OCI-LY7 (cell line): Measurements from ENCODE around the gene RBM38. TPM values are rescaled to one million over a fixed set of nuclear protein-coding genes. Genes with fewer than 3 reads are reported as not detected.
A peak's percentile ranks its signal among the peaks of the same experiment; 100 is the strongest.

ENCODE experiments used
- BruUV-seq: library from RNA; stranded (reverse); fragments of 400-500 nt; replicated peaks from 2 replicates; lab custom pipeline; 2021; lab: Mats Ljungman, UMichigan
- CTCF ChIA-PET: fragments of 300-600 bp; sonication (Branson Sonifier 250); formaldehyde crosslinking; loops from one replicate; lab custom pipeline; 2022; ENCODE audit warnings: antibody characterized with exemption; ENCODE audit not compliant: unreplicated experiment; lab: Charles Lee
- POLR2A ChIA-PET: fragments of 300-600 bp; sonication (Branson Sonifier 250); formaldehyde crosslinking; loops from one replicate; lab custom pipeline; 2022; ENCODE audit warnings: antibody characterized with exemption; lab: Charles Lee
- DNase-seq: peaks from one replicate; pipeline ENCODE4 v3.0.0-alpha.2; 2015; ENCODE audit warnings: low spot score
- H2AFZ ChIP-seq: fragments of 200-600 bp; sonication (generic), shearing (Covaris generic); 2 replicates; pipeline ENCODE4 v1.6.1; 2014; ENCODE audit warnings: mild to moderate bottlenecking, antibody characterized with exemption, low read length, moderate library complexity
- H3K27ac ChIP-seq: fragments of 200-600 bp; sonication (generic); 2 replicates; pipeline ENCODE4 v1.5.1; 2014; ENCODE audit warnings: mixed run types, low read depth, mild to moderate bottlenecking, moderate library complexity, low read length, inconsistent platforms; ENCODE audit not compliant: poor library complexity, severe bottlenecking
- H3K36me3 ChIP-seq: fragments of 200-600 bp; sonication (generic); 2 replicates; pipeline ENCODE4 v1.6.1; 2014; ENCODE audit warnings: mild to moderate bottlenecking, antibody characterized with exemption, low read length, moderate library complexity, mixed read lengths; ENCODE audit not compliant: insufficient read depth
- H3K4me1 ChIP-seq: fragments of 200-600 bp; sonication (generic); 2 replicates; pipeline ENCODE4 v1.5.1; 2014; ENCODE audit warnings: mild to moderate bottlenecking, low read length; ENCODE audit not compliant: insufficient read depth, poor library complexity, severe bottlenecking
- H3K4me2 ChIP-seq: fragments of 200-600 bp; sonication (generic); 2 replicates; pipeline ENCODE4 v1.6.1; 2014; ENCODE audit warnings: mild to moderate bottlenecking, low read length
- H3K4me3 ChIP-seq: fragments of 200-600 bp; sonication (generic); 2 replicates; pipeline ENCODE4 v1.5.1; 2014; ENCODE audit warnings: mild to moderate bottlenecking, low read depth, low read length; ENCODE audit not compliant: poor library complexity, severe bottlenecking
- H3K79me2 ChIP-seq: fragments of 200-600 bp; sonication (generic); 2 replicates; pipeline ENCODE4 v1.6.1; 2016; ENCODE audit warnings: low read depth, mild to moderate bottlenecking, low read length, moderate library complexity, mixed read lengths; ENCODE audit not compliant: insufficient read depth
- H3K9me2 ChIP-seq: fragments of 200-600 bp; sonication (generic); 2 replicates; pipeline ENCODE4 v1.6.1; 2016; ENCODE audit warnings: mild to moderate bottlenecking, low read length, mixed read lengths; ENCODE audit not compliant: insufficient read depth
- H3K9me3 ChIP-seq: fragments of 200-600 bp; sonication (generic); 2 replicates; pipeline ENCODE4 v1.6.1; 2014; ENCODE audit warnings: mild to moderate bottlenecking, mixed run types, low read length, mixed read lengths
- H4K20me1 ChIP-seq: fragments of 200-600 bp; sonication (generic); 2 replicates; pipeline ENCODE4 v1.6.1; 2014; ENCODE audit warnings: mild to moderate bottlenecking, antibody characterized with exemption, low read length, moderate library complexity, mixed read lengths; ENCODE audit not compliant: insufficient read depth
- EZH2phosphoT487 ChIP-seq: fragments of 200-600 bp; sonication (generic); IDR thresholded peaks from 2 replicates; pipeline ENCODE4 v1.6.1; 2018; ENCODE audit warnings: low read depth, borderline replicate concordance, mild to moderate bottlenecking, mixed run types, antibody characterized with exemption, low read length, moderate library complexity, mixed read lengths
- intact Hi-C: fragments of 100-400 bp; cut with micrococcal nuclease; formaldehyde crosslinking; loops from one replicate; pipeline ENCODE4 v1.10.0; 2022; ENCODE audit not compliant: unreplicated experiment
- total RNA-seq, 2 experiments: library from RNA; depleted of rRNA in 1 of 2; stranded (reverse); fragments of >200 nt in 1 of 2; shearing (Covaris generic) in 1 of 2; gene quantifications; 2 replicates each; pipeline ENCODE4 v1.2.3, GENCODE V29; 2014 to 2022
- TF ChIP-seq, protein P1 (sequence below): fragments of 200-600 bp; sonication (generic); conservative IDR thresholded peaks from 2 replicates; pipeline ENCODE4 v1.5.1; 2014; ENCODE audit warnings: mild to moderate bottlenecking, antibody characterized with exemption, low read length, moderate library complexity, mixed read lengths

RBM38 gene
- total RNA-seq, 2 experiments from 2014 or later = 119 to 174 TPM

DNA sequence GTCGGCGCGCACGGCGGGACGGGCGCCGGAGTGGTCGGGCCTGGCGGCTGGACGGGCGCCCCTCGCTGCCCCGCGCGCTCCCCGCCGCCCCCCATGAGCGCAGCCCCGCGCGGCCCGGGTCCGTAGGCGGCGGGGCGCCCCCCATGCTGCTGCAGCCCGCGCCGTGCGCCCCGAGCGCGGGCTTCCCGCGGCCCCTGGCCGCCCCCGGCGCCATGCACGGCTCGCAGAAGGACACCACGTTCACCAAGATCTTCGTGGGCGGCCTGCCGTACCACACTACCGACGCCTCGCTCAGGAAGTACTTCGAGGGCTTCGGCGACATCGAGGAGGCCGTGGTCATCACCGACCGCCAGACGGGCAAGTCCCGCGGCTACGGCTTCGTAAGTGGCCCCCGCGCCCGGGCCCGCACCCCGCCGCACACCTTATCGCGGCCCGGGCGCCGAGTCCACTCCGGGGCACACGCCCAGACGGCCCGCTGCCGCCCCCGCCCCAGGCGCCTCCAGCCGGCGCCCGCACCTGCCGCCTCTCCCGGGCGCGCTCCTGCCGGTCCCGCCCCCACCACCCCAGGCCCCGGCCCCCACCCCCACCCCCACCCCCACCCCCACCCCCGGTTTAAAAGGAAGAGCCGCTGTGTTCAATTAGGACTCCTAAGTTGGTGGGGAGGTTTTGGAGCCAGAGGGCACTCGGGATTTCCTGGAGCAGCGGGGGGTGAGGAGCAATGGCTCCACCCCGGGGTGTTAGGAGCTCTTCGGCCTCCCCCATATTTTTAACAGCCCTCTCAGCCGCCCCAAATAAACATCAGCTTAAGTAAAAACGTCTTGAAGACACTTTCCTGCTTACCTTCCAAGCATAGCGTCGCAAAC lies 474 bp downstream of the RBM38 start:
- ChIA-PET POLR2A (interaction anchor here (0.6 to 2.0 kb wide), 12 partner anchors 8 to 1776 kb away, joined by 3 to 11 read pairs (median 4); no protein-coding TSS in a partner anchor), CTCF (interaction anchor here (0.8 to 1.2 kb wide), 2 partner anchors 42 to 82 kb away, joined by 3 to 4 read pairs; no protein-coding TSS in a partner anchor)
- peak overlapping the region; percentile 91 for H3K4me2 ChIP-seq
- H2AFZ ChIP-seq = no peak overlapping the region
- intact Hi-C loops = loop anchor here (2.0 to 10.0 kb wide), 5 partner anchors 43 to 1773 kb away; partner anchors contain the start of gene ZNF831
- BruUV-seq = no TSS peak
- peaks cover 48% of the 10 kb centered on the region for H3K79me2 ChIP-seq
- peaks cover 67% of the 10 kb centered on the region for H3K4me1 ChIP-seq
- DNase-seq = peak; percentile 60
- H3K9me3 ChIP-seq = no peaks in the 10 kb centered on the region
- TF ChIP-seq EZH2phosphoT487 = no peak
- TF ChIP-seq, protein P1, sequence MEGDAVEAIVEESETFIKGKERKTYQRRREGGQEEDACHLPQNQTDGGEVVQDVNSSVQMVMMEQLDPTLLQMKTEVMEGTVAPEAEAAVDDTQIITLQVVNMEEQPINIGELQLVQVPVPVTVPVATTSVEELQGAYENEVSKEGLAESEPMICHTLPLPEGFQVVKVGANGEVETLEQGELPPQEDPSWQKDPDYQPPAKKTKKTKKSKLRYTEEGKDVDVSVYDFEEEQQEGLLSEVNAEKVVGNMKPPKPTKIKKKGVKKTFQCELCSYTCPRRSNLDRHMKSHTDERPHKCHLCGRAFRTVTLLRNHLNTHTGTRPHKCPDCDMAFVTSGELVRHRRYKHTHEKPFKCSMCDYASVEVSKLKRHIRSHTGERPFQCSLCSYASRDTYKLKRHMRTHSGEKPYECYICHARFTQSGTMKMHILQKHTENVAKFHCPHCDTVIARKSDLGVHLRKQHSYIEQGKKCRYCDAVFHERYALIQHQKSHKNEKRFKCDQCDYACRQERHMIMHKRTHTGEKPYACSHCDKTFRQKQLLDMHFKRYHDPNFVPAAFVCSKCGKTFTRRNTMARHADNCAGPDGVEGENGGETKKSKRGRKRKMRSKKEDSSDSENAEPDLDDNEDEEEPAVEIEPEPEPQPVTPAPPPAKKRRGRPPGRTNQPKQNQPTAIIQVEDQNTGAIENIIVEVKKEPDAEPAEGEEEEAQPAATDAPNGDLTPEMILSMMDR = no peak
- H3K36me3 ChIP-seq = peaks cover 48% of the 10 kb centered on the region
- peaks cover 22% of the 10 kb centered on the region for H4K20me1 ChIP-seq
- peak overlapping the region; percentile 97 for H3K27ac ChIP-seq
- H3K4me3 ChIP-seq = peak overlapping the region; percentile 99
- no peaks in the 10 kb centered on the region for H3K9me2 ChIP-seq

DNA sequence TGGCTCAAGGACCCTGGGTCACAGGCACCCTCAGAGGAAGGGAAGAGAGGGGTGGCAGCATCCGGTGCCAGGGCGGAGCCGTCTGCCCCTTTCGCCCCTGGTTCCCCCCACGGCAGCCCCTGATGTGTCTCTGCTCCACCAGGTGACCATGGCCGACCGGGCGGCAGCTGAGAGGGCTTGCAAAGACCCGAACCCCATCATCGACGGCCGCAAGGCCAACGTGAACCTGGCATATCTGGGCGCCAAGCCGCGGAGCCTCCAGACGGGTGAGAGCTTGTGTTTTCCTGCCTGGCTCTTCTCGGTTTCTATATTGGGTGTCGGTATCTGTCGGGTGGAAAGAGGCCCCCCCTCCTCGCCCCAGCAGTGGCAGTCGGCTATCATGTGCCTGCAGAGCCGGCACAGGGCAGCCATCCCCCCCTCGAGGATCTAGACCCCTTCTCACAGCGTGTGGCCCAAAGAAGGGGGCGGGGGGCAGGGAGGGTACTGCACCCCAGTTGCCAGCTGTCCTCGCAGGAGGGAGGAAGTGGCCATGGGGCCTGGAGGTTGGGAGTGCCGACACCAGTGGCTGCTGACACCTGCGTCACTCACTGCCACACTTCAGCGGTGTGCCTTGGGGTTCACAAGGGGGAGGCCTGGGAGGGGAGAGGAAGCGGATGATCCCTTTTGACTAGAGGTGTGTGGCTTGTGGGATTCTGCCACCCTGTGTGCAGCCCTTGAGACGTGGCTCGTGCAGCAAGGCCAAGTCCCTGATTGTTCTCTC lies 1.5 kb downstream of the RBM38 start:
- Histone ChIP-seq H3K4me1 (peaks cover 77% of the 10 kb centered on the region), H3K36me3 (peaks cover 58% of the 10 kb centered on the region), H3K4me2 (peak overlapping the region; percentile 91), H3K27ac (peak overlapping the region; percentile 97), H3K4me3 (peak overlapping the region; percentile 99), H3K79me2 (peaks cover 58% of the 10 kb centered on the region), H2AFZ (no peak overlapping the region), H3K9me2 (no peaks in the 10 kb centered on the region), H4K20me1 (peaks cover 22% of the 10 kb centered on the region), H3K9me3 (no peaks in the 10 kb centered on the region)
- ChIA-PET POLR2A (interaction anchor here (0.6 to 1.7 kb wide), 8 partner anchors 7 to 118 kb away, joined by 3 to 9 read pairs (median 5); no protein-coding TSS in a partner anchor), CTCF (interaction anchor here (0.8 to 1.2 kb wide), 2 partner anchors 41 to 81 kb away, joined by 3 to 4 read pairs; no protein-coding TSS in a partner anchor)
- DNase-seq = peak; percentile 67
- BruUV-seq = no TSS peak
- intact Hi-C loops = loop anchor here (5.0 to 10.0 kb wide), 2 partner anchors 290 to 1772 kb away; partner anchors contain the start of gene ZNF831
- TF ChIP-seq, protein P1 = no peak
- TF ChIP-seq EZH2phosphoT487 = no peak
